Measurements from ENCODE around the gene NUDT12. TPM values are rescaled to one million over a fixed set of nuclear protein-coding genes. Genes with fewer than 3 reads are reported as not detected.

The NUDT12 gene
- polyA plus RNA-seq, 2 of the 4 experiments (the other 2 are of a cell fraction): 3.1 to 6.2 TPM

GRCh38 chr5:103503066-103503465 is 59.5 kb downstream of the NUDT12 start:
- TF ChIP-seq ZNF302 (CRISPR knock-in tag; IDR thresholded peaks at IDR 0.05): no peak
- TF ChIP-seq, protein P1, sequence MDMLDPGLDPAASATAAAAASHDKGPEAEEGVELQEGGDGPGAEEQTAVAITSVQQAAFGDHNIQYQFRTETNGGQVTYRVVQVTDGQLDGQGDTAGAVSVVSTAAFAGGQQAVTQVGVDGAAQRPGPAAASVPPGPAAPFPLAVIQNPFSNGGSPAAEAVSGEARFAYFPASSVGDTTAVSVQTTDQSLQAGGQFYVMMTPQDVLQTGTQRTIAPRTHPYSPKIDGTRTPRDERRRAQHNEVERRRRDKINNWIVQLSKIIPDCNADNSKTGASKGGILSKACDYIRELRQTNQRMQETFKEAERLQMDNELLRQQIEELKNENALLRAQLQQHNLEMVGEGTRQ (IDR thresholded peaks at IDR 0.05): no peak
- TF ChIP-seq HDAC2 (IDR thresholded peaks at IDR 0.05): no peak
- TF ChIP-seq ESRRA (IDR thresholded peaks at IDR 0.05; ENCODE audit: borderline replicate concordance, low read length): no peak
- no peak for TF ChIP-seq FOXS1 (CRISPR knock-in tag; IDR thresholded peaks at IDR 0.05)
- no peak for TF ChIP-seq MAFK (IDR thresholded peaks at IDR 0.05; ENCODE audit: partially characterized antibody)
- no peak for TF ChIP-seq KDM5A (IDR thresholded peaks at IDR 0.05)
- peaks cover 10% of the 10 kb centered on the region; the same call in 2 of the 3 replicates for H3K9me3 ChIP-seq
- DNase-seq (ENCODE audit: low read depth in 1 of 2, low spot score in 1 of 2): no peak
- H3K4me1 ChIP-seq: peaks cover 10% of the 10 kb centered on the region; the same call in 1 of the 3 replicates
- no peak for ATAC-seq
- POLR2A ChIA-PET: no interaction called here
- no peak overlapping the region for H3K27ac ChIP-seq
- CTCF ChIA-PET: no interaction called here
- no peak for FAIRE-seq
- H3K4me2 ChIP-seq: peak overlapping the region; percentile 18; the same call in 1 of the 3 replicates
- no peak overlapping the region for H3K4me3 ChIP-seq

GRCh38 chr5:103502662-103503061 is 59.9 kb downstream of the NUDT12 start:
- no peak for TF ChIP-seq MAZ (IDR thresholded peaks at IDR 0.05; ENCODE audit: borderline replicate concordance, low read depth, low read length)
- no peak for TF ChIP-seq RARB (CRISPR knock-in tag; IDR thresholded peaks at IDR 0.05)
- no peak for TF ChIP-seq FOXS1 (CRISPR knock-in tag; IDR thresholded peaks at IDR 0.05)
- no peak for TF ChIP-seq CBX8 (IDR thresholded peaks at IDR 0.05)
- TF ChIP-seq, protein P2, sequence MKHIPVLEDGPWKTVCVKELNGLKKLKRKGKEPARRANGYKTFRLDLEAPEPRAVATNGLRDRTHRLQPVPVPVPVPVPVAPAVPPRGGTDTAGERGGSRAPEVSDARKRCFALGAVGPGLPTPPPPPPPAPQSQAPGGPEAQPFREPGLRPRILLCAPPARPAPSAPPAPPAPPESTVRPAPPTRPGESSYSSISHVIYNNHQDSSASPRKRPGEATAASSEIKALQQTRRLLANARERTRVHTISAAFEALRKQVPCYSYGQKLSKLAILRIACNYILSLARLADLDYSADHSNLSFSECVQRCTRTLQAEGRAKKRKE (CRISPR knock-in tag; IDR thresholded peaks at IDR 0.05; ENCODE audit: low read depth): no peak
- POLR2A ChIA-PET: no interaction called here
- DNase-seq (ENCODE audit: low read depth in 1 of 2, low spot score in 1 of 2) (no peak), ATAC-seq (no peak), FAIRE-seq (no peak)
- CTCF ChIA-PET: interaction anchor here (0.6 kb wide), 1 partner anchor 869 kb away, joined by 3 read pairs; no protein-coding TSS in a partner anchor
- H3K27ac ChIP-seq: no peak overlapping the region
- 56% methylated on average over 3 of the region's 3 CpGs for WGBS (ENCODE audit: missing lambda C conversion rate)
- peak overlapping the region; percentile 18; the same call in 1 of the 3 replicates for H3K4me2 ChIP-seq
- peaks cover 10% of the 10 kb centered on the region; the same call in 1 of the 3 replicates for H3K4me1 ChIP-seq
- peaks cover 10% of the 10 kb centered on the region; the same call in 2 of the 3 replicates for H3K9me3 ChIP-seq
- no peak overlapping the region for H3K4me3 ChIP-seq

All from A549 (cell line).